ENCODE data around the gene MOCS3. TPM values are rescaled to one million over a fixed set of nuclear protein-coding genes. Genes with fewer than 3 reads are reported as not detected.
A peak's percentile ranks its signal among the peaks of the same experiment; 100 is the strongest.

The MOCS3 gene
- total RNA-seq (1 to 10 TPM in 3 of 5 donors, under 1 TPM in 1, not detected in 1; 0.89 to 7.0 (median 2.7) TPM), polyA plus RNA-seq (1 to 10 TPM; 2.1 to 2.4 (median 2.2) TPM)
- long read RNA-seq, donor 1, full-length matches to known transcripts = 13 of 13 reads
- long read RNA-seq, donor 1, partial matches to known transcripts = 0 of 13 reads
- long read RNA-seq, donor 1, other reads (novel, unspliced or antisense) = 0 of 13 reads
- long read RNA-seq, donor 2, full-length matches to known transcripts = 9 of 9 reads
- long read RNA-seq, donor 2, partial matches to known transcripts = 0 of 9 reads
- long read RNA-seq, donor 2, other reads (novel, unspliced or antisense) = 0 of 9 reads
- long read RNA-seq, donor 3, full-length matches to known transcripts = 3 of 3 reads
- long read RNA-seq, donor 3, partial matches to known transcripts = 0 of 3 reads
- long read RNA-seq, donor 3, other reads (novel, unspliced or antisense) = 0 of 3 reads
- long read RNA-seq, donor 4, full-length matches to known transcripts = 1 of 1 reads
- long read RNA-seq, donor 4, partial matches to known transcripts = 0 of 1 reads
- long read RNA-seq, donor 4, other reads (novel, unspliced or antisense) = 0 of 1 reads
- long read RNA-seq, donor 5, full-length matches to known transcripts = 2 of 2 reads
- long read RNA-seq, donor 5, partial matches to known transcripts = 0 of 2 reads
- long read RNA-seq, donor 5, other reads (novel, unspliced or antisense) = 0 of 2 reads
- long read RNA-seq, donor 6, full-length matches to known transcripts = 22 of 22 reads
- long read RNA-seq, donor 6, partial matches to known transcripts = 0 of 22 reads
- long read RNA-seq, donor 6, other reads (novel, unspliced or antisense) = 0 of 22 reads
- long read RNA-seq, donor 7, full-length matches to known transcripts = 5 of 5 reads
- long read RNA-seq, donor 7, partial matches to known transcripts = 0 of 5 reads
- long read RNA-seq, donor 7, other reads (novel, unspliced or antisense) = 0 of 5 reads
- long read RNA-seq, donor 8, full-length matches to known transcripts = 8 of 8 reads
- long read RNA-seq, donor 8, partial matches to known transcripts = 0 of 8 reads
- long read RNA-seq, donor 8, other reads (novel, unspliced or antisense) = 0 of 8 reads
- long read RNA-seq, donor 9, full-length matches to known transcripts = 13 of 13 reads
- long read RNA-seq, donor 9, partial matches to known transcripts = 0 of 13 reads
- long read RNA-seq, donor 9, other reads (novel, unspliced or antisense) = 0 of 13 reads
- long read RNA-seq, donor 10, full-length matches to known transcripts = 1 of 1 reads
- long read RNA-seq, donor 10, partial matches to known transcripts = 0 of 1 reads
- long read RNA-seq, donor 10, other reads (novel, unspliced or antisense) = 0 of 1 reads

GRCh38 chr20:50958615-50959542 is at the start of gene MOCS3:
TSS of gene MOCS3 (plus strand) at chr20:50958818. CDS start at chr20:50958843, 25 bp downstream.
- peak within 1 kb of the TSS; percentile 86 to 94 (median 93) for H3K27ac ChIP-seq
- intact Hi-C loops (cut with DNase I; ENCODE audit: low total_unique reads) = no loop called here
- WGBS, 5 donors = 1 to 4% (median 2%) methylated on average over 33 to 67 of the region's 67 CpGs
- TF ChIP-seq, protein P1, sequence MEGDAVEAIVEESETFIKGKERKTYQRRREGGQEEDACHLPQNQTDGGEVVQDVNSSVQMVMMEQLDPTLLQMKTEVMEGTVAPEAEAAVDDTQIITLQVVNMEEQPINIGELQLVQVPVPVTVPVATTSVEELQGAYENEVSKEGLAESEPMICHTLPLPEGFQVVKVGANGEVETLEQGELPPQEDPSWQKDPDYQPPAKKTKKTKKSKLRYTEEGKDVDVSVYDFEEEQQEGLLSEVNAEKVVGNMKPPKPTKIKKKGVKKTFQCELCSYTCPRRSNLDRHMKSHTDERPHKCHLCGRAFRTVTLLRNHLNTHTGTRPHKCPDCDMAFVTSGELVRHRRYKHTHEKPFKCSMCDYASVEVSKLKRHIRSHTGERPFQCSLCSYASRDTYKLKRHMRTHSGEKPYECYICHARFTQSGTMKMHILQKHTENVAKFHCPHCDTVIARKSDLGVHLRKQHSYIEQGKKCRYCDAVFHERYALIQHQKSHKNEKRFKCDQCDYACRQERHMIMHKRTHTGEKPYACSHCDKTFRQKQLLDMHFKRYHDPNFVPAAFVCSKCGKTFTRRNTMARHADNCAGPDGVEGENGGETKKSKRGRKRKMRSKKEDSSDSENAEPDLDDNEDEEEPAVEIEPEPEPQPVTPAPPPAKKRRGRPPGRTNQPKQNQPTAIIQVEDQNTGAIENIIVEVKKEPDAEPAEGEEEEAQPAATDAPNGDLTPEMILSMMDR (IDR thresholded peaks at IDR 0.05) = no peak
- TF ChIP-seq POLR2A (IDR thresholded peaks at IDR 0.05) (no peak), POLR2AphosphoS5 (IDR thresholded peaks at IDR 0.05) (peak in 2 of 3 donors; percentile 2 to 26), EP300 (IDR thresholded peaks at IDR 0.05) (no peak)
- H3K9me3 ChIP-seq = no peaks in the 10 kb centered on the region
- DNase-seq = peak; percentile 86 to 96
- H3K4me1 ChIP-seq = peaks cover 35 to 74% (median 61%) of the 10 kb centered on the region in 4 donors
- peaks cover 8 to 32% (median 22%) of the 10 kb centered on the region in 4 donors for H3K36me3 ChIP-seq
- no peaks in the 10 kb centered on the region for H3K27me3 ChIP-seq
- peak within 1 kb of the TSS; percentile 91 to 100 (median 94) for H3K4me3 ChIP-seq

- intact Hi-C loops (cut with DNase I; ENCODE audit: low total_unique reads) = no loop called here
- WGBS, 5 donors = 79 to 87% (median 84%) methylated on average over 3 of the region's 3 CpGs
- no peaks in the 10 kb centered on the region for H3K9me3 ChIP-seq
Observed at GRCh38 chr20:50909413-50909812, 49.2 kb upstream of the MOCS3 start.

GRCh38 chr20:50911030-50911429 is 47.6 kb upstream of the MOCS3 start:
- no peak for DNase-seq
- no peaks in the 10 kb centered on the region for H3K27me3 ChIP-seq
- no peak overlapping the region for H3K27ac ChIP-seq
- no peak overlapping the region for H3K4me3 ChIP-seq
- peaks cover 39 to 85% (median 59%) of the 10 kb centered on the region in 4 donors for H3K4me1 ChIP-seq
- H3K9me3 ChIP-seq = no peaks in the 10 kb centered on the region
- peaks cover 0 to 5% (median 1%) of the 10 kb centered on the region in 4 donors for H3K36me3 ChIP-seq
- TF ChIP-seq EP300 (IDR thresholded peaks at IDR 0.05) (no peak), POLR2A (IDR thresholded peaks at IDR 0.05) (no peak), POLR2AphosphoS5 (IDR thresholded peaks at IDR 0.05) (no peak)
- TF ChIP-seq, protein P1 (IDR thresholded peaks at IDR 0.05) = no peak
- 46 to 69% (median 60%) methylated on average over 3 of the region's 3 CpGs for WGBS, 5 donors
- intact Hi-C loops (cut with DNase I; ENCODE audit: low total_unique reads) = no loop called here

More at GRCh38 chr20:50909413-50909812, 49.2 kb upstream of the MOCS3 start:
- H3K36me3 ChIP-seq = peaks cover 0 to 5% (median 1%) of the 10 kb centered on the region in 4 donors
- H3K4me1 ChIP-seq = peaks cover 29 to 85% (median 55%) of the 10 kb centered on the region in 4 donors
- H3K27me3 ChIP-seq = no peaks in the 10 kb centered on the region
- DNase-seq = no peak
- H3K4me3 ChIP-seq = no peak overlapping the region
- TF ChIP-seq, protein P1 (IDR thresholded peaks at IDR 0.05) = no peak
- no peak overlapping the region for H3K27ac ChIP-seq
